HepG2 (cell line): ENCODE results near the gene VCAM1. TPM values are rescaled to one million over a fixed set of nuclear protein-coding genes. Genes with fewer than 3 reads are reported as not detected.

Source experiments
- ATAC-seq: fragments of 200-7000 bp; cut with Tn5 transposase; 3 replicates; pipeline ENCODE4 v1.9.1; 2020; ENCODE audit warnings: mild to moderate bottlenecking, moderate library complexity
- BruUV-seq: library from RNA; stranded (reverse); fragments of 400-500 nt; replicated peaks from 2 replicates; lab custom pipeline; 2021; lab: Mats Ljungman, UMichigan
- CTCF ChIA-PET: fragments of 300-600 bp; formaldehyde crosslinking; extraction: SDS; loops from one replicate; lab custom pipeline; 2021; ENCODE audit warnings: low total read pairs, inconsistent platforms, low intra/inter-chr PET ratio; lab: Yijun Ruan, JAX
- POLR2A ChIA-PET: fragments of 350-600 bp; sonication (Branson Sonifier 250); formaldehyde crosslinking; loops from one replicate; lab custom pipeline; 2020; ENCODE audit warnings: antibody characterized with exemption, inconsistent platforms; lab: Yijun Ruan, JAX
- DNase-seq: peaks from one replicate; pipeline ENCODE4 v3.0.0-alpha.2; 2015; ENCODE audit warnings: low spot score
- FAIRE-seq: peaks from 3 replicates; lab custom pipeline; 2011; peaks lifted over from hg19 to GRCh38; lab: Jason Lieb, UNC
- H2AFZ ChIP-seq: one replicate; pipeline ENCODE4 v1.6.1; 2011; ENCODE audit warnings: low read length, inconsistent platforms
- H3K27ac ChIP-seq: fragments of 300-600 bp; 3 replicates; pipeline ENCODE4 v1.8.0; 2011; ENCODE audit warnings: mixed run types, mild to moderate bottlenecking, mixed read lengths, low read length, inconsistent platforms; ENCODE audit not compliant: insufficient read depth; ENCODE audit errors: extremely low read length
- H3K27me3 ChIP-seq, 2 experiments: fragments of 200-600 bp in 1 of 2; 2 replicates in 1 of 2; 3 replicates in 1 of 2; pipeline versions ENCODE4 v1.6.0 to v1.8.0; 2011; ENCODE audit warnings: low read length in 2 of 2, mild to moderate bottlenecking in 2 of 2, moderate library complexity in 2 of 2, inconsistent platforms in 1 of 2; ENCODE audit not compliant: insufficient read depth in 2 of 2, control insufficient read depth in 1 of 2
- H3K36me3 ChIP-seq, 2 experiments: fragments of 200-600 bp in 1 of 2; replicated peaks in 1 of 2; 2 replicates in 1 of 2; 3 replicates in 1 of 2; pipeline versions ENCODE4 v1.5.1 to v1.8.0; 2011; ENCODE audit warnings: low read length in 2 of 2, inconsistent platforms in 1 of 2; ENCODE audit not compliant: insufficient read depth in 2 of 2, control insufficient read depth in 1 of 2
- H3K4me1 ChIP-seq: 2 replicates; pipeline ENCODE4 v1.5.1; 2012; ENCODE audit warnings: low read length, inconsistent platforms; ENCODE audit not compliant: insufficient read depth
- H3K4me2 ChIP-seq: 2 replicates; pipeline ENCODE4 v1.6.0; 2011; ENCODE audit warnings: low read depth, low read length, inconsistent platforms
- H3K4me3 ChIP-seq, 3 experiments: fragments of 200-600 bp in 1 of 3; sonication (generic), shearing (Covaris generic) in 1 of 3; replicated peaks in 1 of 3; 2 replicates each; pipeline ENCODE4 v1.5.1; 2011 to 2016; ENCODE audit warnings: low read length in 3 of 3, inconsistent platforms in 2 of 3, low read depth in 2 of 3, mild to moderate bottlenecking in 2 of 3, control low read depth in 1 of 3, mixed read lengths in 1 of 3; ENCODE audit not compliant: insufficient read depth in 1 of 3
- H3K79me2 ChIP-seq: one replicate; pipeline ENCODE4 v1.6.1; 2011; ENCODE audit warnings: low read length, inconsistent platforms; ENCODE audit not compliant: insufficient read depth
- H3K9ac ChIP-seq: 2 replicates; pipeline ENCODE4 v1.6.0; 2011; ENCODE audit warnings: mild to moderate bottlenecking, low read depth, low read length, inconsistent platforms; ENCODE audit not compliant: insufficient read depth
- H3K9me3 ChIP-seq: 2 replicates; pipeline ENCODE4 v1.5.1; 2012; ENCODE audit warnings: mild to moderate bottlenecking, low read length
- H4K20me1 ChIP-seq: 2 replicates; pipeline ENCODE4 v1.6.0; 2011; ENCODE audit warnings: inconsistent platforms, mild to moderate bottlenecking, low read length, moderate library complexity; ENCODE audit not compliant: insufficient read depth
- ARID3A ChIP-seq: IDR thresholded peaks from 2 replicates; pipeline ENCODE4 v1.6.1; 2012; ENCODE audit warnings: low read depth, low read length, improper control_type of control experiment
- GPN1 ChIP-seq: sonication (generic); formaldehyde crosslinking; IDR thresholded peaks from 2 replicates; pipeline ENCODE4 v1.5.1; 2020; ENCODE audit warnings: missing genetic modification reagents, borderline replicate concordance
- PREB ChIP-seq: sonication (generic); formaldehyde crosslinking; IDR thresholded peaks from 2 replicates; pipeline ENCODE4 v1.4.0; 2020; ENCODE audit warnings: missing genetic modification reagents
- REXO4 ChIP-seq: sonication (generic); formaldehyde crosslinking; IDR thresholded peaks from 2 replicates; pipeline ENCODE4 v1.8.0; 2022; ENCODE audit warnings: missing genetic modification reagents, mild to moderate bottlenecking, borderline replicate concordance
- SMARCC2 ChIP-seq: fragments of 450-650 bp; IDR thresholded peaks from 2 replicates; pipeline ENCODE4 v1.6.1; 2017; ENCODE audit warnings: antibody characterized with exemption, mild to moderate bottlenecking
- SP4 ChIP-seq: sonication (generic); formaldehyde crosslinking; IDR thresholded peaks from 2 replicates; pipeline ENCODE4 v1.8.1; 2023; ENCODE audit warnings: mild to moderate bottlenecking, missing genetic modification reagents
- TBP ChIP-seq: sonication (generic); formaldehyde crosslinking; IDR thresholded peaks from 2 replicates; pipeline ENCODE4 v1.5.0; 2020; ENCODE audit warnings: missing genetic modification reagents
- THAP7 ChIP-seq: sonication (generic); formaldehyde crosslinking; IDR thresholded peaks from 2 replicates; pipeline ENCODE4 v1.8.1; 2023; ENCODE audit warnings: mild to moderate bottlenecking, missing genetic modification reagents
- ZFP36L2 ChIP-seq: sonication (generic); formaldehyde crosslinking; IDR thresholded peaks from 2 replicates; pipeline ENCODE4 v1.4.0; 2020; ENCODE audit warnings: missing genetic modification reagents
- ZMAT3 ChIP-seq: sonication (generic); formaldehyde crosslinking; conservative IDR thresholded peaks from 2 replicates; pipeline ENCODE4 v1.7.0; 2021; ENCODE audit warnings: missing genetic modification reagents
- ZNF598 ChIP-seq: sonication (generic); formaldehyde crosslinking; IDR thresholded peaks from 2 replicates; pipeline ENCODE4 v1.5.1; 2020; ENCODE audit warnings: mild to moderate bottlenecking, missing genetic modification reagents, borderline replicate concordance
- WGBS: methylation state at CpG from one replicate; pipeline ENCODE4 v1.1.6; 2017; ENCODE audit warnings: low lambda C conversion rate; 5-methylcytosine and 5-hydroxymethylcytosine counted together
- in situ Hi-C: cut with HindIII; loops from 2 replicates; pipeline ENCODE4 v1.10.0; 2017; ENCODE audit warnings: low pct_unique_long_range_greater_than_20kb; ENCODE audit not compliant: extremely low pct_ligation_motif_present
- intact Hi-C: fragments of 100-400 bp; cut with micrococcal nuclease; formaldehyde crosslinking; loops from one replicate; pipeline ENCODE4 v1.10.0; 2022; ENCODE audit not compliant: unreplicated experiment
- polyA plus RNA-seq, 8 experiments: library from polyadenylated mRNA; depleted of rRNA in 3 of 8; stranded (reverse) in 7 of 8; unstranded in 1 of 8; fragments of >200 nt; fragmentation: Illumina TruSeq in 4 of 8; extraction: Trizol in 4 of 8; gene quantifications; 2 replicates each; pipeline versions ENCODE4 v1.2.1 to v1.2.3, GENCODE V29; 2011 to 2016; ENCODE audit warnings: low read depth in 4 of 8, missing spikeins in 1 of 8, mixed read lengths in 1 of 8; ENCODE audit not compliant: insufficient read depth in 1 of 8
- total RNA-seq, 5 experiments: library from RNA; depleted of rRNA; stranded (reverse); fragments of >200 nt; fragmentation: Illumina TruSeq; extraction: Trizol; gene quantifications; 2 replicates each; pipeline ENCODE4 v1.2.3, GENCODE V29; 2016; ENCODE audit warnings: low read depth in 1 of 5
- TF ChIP-seq, protein P1 (sequence below): sonication (generic); formaldehyde crosslinking; IDR thresholded peaks from 2 replicates; pipeline ENCODE4 v1.5.1; 2020; ENCODE audit warnings: missing genetic modification reagents, mild to moderate bottlenecking, borderline replicate concordance
- TF ChIP-seq, protein P2 (sequence below): sonication (generic); formaldehyde crosslinking; conservative IDR thresholded peaks from 2 replicates; pipeline ENCODE4 v1.4.0; 2020; ENCODE audit warnings: missing genetic modification reagents
- TF ChIP-seq, protein P3 (sequence below): sonication (generic); formaldehyde crosslinking; IDR thresholded peaks from 2 replicates; pipeline ENCODE4 v1.4.0; 2020; ENCODE audit warnings: missing genetic modification reagents, borderline replicate concordance

VCAM1 gene
- total and polyA plus RNA-seq, 2 of the 13 experiments (the other 11 are each of a cell fraction or from before 2014, with no cell fraction given) = not detected

DNA sequence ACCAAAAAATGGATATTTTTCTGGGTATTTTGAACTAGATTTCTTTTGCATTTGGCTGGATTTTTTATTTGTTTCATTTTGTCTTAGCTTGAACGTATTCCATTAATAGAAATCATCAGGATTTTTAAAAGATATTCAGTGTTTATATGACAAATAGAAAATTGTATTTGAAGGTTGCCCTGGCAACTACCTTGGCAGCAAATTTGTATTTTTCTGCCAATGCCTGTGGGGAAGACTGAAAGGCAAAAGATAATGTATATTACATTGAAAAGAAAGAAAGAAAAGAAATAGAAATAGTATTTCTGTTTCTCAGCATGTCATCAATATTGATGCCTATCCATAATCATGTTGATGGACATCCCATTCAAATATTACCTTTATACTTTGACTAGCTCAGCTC is 16.8 kb downstream of the VCAM1 start:
- Histone ChIP-seq H3K9ac (no peak overlapping the region), H3K4me1 (peaks cover 13% of the 10 kb centered on the region), H3K27ac (no peak overlapping the region), H3K9me3 (no peaks in the 10 kb centered on the region), H2AFZ (no peak overlapping the region), H3K79me2 (no peaks in the 10 kb centered on the region), H3K4me3 (no peak overlapping the region), H4K20me1 (no peaks in the 10 kb centered on the region), H3K27me3 (no peaks in the 10 kb centered on the region), H3K4me2 (no peak overlapping the region), H3K36me3 (no peaks in the 10 kb centered on the region)
- CTCF ChIA-PET = no interaction called here
- BruUV-seq = no TSS peak
- FAIRE-seq = no peak
- DNase-seq = no peak
- WGBS = 0% methylated on average over 1 of the region's 1 CpG
- in situ Hi-C loops (no loop called here), intact Hi-C loops (no loop called here)
- POLR2A ChIA-PET = no interaction called here
- no peak for ATAC-seq
- TF ChIP-seq SMARCC2 = no peak
- no peak for TF ChIP-seq ZNF598 (CRISPR knock-in tag)
- no peak for TF ChIP-seq PREB
- TF ChIP-seq ZMAT3 (CRISPR knock-in tag) = no peak
- TF ChIP-seq GPN1 (CRISPR knock-in tag) = no peak
- TF ChIP-seq TBP (CRISPR knock-in tag) = no peak
- TF ChIP-seq, protein P1, sequence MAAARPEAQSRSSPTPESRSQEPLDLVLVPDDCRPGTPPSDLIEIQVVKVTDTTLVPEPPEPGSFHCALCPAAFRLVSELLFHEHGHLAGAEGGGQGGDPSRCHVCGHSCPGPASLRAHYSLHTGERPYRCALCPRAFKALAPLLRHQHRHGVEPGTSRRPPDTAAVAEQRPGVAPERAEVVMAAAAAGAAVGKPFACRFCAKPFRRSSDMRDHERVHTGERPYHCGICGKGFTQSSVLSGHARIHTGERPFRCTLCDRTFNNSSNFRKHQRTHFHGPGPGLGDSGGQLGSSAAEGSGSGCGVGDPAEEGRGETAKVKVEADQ (CRISPR knock-in tag) = no peak
- no peak for TF ChIP-seq REXO4 (CRISPR knock-in tag)
- TF ChIP-seq ARID3A = no peak
- no peak for TF ChIP-seq SP4 (CRISPR knock-in tag)
- TF ChIP-seq, protein P2, sequence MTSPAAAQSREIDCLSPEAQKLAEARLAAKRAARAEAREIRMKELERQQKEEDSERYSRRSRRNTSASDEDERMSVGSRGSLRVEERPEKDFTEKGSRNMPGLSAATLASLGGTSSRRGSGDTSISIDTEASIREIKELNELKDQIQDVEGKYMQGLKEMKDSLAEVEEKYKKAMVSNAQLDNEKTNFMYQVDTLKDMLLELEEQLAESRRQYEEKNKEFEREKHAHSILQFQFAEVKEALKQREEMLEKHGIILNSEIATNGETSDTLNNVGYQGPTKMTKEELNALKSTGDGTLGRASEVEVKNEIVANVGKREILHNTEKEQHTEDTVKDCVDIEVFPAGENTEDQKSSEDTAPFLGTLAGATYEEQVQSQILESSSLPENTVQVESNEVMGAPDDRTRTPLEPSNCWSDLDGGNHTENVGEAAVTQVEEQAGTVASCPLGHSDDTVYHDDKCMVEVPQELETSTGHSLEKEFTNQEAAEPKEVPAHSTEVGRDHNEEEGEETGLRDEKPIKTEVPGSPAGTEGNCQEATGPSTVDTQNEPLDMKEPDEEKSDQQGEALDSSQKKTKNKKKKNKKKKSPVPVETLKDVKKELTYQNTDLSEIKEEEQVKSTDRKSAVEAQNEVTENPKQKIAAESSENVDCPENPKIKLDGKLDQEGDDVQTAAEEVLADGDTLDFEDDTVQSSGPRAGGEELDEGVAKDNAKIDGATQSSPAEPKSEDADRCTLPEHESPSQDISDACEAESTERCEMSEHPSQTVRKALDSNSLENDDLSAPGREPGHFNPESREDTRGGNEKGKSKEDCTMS (CRISPR knock-in tag) = no peak
- TF ChIP-seq, protein P3, sequence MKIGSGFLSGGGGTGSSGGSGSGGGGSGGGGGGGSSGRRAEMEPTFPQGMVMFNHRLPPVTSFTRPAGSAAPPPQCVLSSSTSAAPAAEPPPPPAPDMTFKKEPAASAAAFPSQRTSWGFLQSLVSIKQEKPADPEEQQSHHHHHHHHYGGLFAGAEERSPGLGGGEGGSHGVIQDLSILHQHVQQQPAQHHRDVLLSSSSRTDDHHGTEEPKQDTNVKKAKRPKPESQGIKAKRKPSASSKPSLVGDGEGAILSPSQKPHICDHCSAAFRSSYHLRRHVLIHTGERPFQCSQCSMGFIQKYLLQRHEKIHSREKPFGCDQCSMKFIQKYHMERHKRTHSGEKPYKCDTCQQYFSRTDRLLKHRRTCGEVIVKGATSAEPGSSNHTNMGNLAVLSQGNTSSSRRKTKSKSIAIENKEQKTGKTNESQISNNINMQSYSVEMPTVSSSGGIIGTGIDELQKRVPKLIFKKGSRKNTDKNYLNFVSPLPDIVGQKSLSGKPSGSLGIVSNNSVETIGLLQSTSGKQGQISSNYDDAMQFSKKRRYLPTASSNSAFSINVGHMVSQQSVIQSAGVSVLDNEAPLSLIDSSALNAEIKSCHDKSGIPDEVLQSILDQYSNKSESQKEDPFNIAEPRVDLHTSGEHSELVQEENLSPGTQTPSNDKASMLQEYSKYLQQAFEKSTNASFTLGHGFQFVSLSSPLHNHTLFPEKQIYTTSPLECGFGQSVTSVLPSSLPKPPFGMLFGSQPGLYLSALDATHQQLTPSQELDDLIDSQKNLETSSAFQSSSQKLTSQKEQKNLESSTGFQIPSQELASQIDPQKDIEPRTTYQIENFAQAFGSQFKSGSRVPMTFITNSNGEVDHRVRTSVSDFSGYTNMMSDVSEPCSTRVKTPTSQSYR = no peak
- no peak for TF ChIP-seq ZFP36L2 (CRISPR knock-in tag)
- no peak for TF ChIP-seq THAP7
